Stimulated activated CD4-positive, alpha-beta T cell treated with anti-CD3 and anti-CD28 coated beads, Interleukin-2, amount 100 ng/mL, for 48 hours (primary cell): ENCODE results near the gene PTPN20.

Experiments
- DNase-seq, 2 donors: peaks; one replicate each; pipeline ENCODE4 v3.0.0-alpha.2; 2020

The PTPN20 gene

DNA sequence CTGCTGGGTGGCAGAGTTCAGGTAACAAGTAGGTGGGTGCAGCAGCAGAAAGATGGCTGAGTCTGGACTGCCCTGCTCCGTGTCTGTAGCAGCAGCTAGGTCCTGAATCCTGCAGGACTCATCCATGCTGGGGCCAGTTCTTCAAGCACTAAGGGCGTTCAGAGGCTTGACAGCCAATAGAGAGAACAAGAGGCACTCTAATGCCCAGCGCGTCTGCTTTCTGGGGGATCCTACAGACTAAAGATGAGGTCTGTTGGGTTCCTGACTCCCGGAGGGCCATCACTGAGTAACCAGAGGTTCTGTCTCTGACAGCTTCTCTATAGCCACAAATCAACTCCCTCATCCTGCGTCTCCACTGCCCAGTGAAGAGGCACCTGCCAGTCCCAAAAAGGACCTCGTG lies 125.5 kb downstream of the PTPN20 start:
- DNase-seq = no peak

DNA sequence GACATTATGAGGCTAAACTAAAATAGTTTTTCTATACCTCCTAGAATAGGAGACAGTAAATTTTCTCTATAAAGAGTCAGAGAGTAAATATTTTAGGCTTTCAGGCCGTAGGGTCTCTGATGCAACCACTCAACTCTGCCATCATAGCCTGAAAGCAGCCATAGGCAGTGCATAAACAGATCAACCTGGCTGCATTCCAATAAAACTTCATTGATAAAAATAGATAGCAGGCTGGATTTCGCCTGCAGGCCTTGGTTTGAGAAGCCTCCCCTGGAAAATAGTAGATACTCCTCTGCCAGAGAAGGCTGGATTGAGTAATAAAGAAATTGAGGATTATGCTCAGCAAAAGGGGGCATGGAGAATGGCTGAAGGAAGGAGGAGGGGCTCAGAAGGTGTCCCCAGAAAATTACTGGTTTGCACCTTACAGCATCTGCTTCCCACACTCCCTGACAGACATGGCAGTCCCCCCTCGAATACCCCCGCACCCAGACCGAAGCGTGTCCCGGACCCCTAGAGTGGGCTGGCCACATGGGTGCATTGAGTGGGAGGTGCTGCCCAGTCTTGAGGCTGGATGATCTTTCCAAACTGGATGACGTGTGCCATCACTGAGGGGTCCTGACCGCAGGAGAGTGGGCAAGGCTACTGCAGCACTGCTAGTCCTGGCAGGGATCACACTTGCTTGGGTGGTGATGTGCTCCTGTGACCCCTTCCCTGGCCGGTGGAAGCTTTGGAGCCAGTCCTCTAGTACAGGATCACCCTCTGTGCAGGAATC lies 126.6 kb downstream of the PTPN20 start:
- DNase-seq = no peak

DNA sequence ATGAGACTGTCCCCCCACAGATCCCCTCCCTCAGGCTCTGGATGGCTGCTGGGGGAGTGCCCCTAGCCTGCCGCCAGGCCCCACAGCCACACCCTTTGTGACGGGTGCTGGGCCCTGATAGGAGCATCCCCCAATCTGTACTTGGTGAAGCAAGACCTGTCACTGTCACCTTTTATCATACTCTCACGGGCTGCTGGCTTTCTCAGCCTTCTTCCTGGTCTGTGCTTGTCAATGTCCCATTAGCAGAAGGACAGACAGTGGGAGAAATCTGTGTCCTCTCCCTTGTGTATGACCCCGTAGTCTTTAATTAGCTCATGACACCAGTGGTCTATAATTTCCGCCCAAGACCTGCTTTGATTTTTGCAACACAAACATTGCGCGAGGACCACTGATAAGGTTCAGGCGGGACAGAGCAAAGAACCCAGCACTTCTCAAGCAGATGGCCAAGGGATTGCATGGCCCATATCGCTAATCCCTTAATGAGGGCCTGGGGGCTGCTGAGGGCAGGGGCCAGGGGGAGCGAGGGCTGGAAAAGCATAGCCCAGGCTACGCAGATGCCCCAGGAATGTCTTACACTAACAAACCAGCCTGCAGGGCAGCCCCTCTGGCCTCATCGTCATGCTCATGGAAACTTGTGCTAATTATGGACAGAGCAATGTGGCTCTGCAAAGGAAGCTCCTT lies 127.8 kb downstream of the PTPN20 start:
- DNase-seq = no peak

DNA sequence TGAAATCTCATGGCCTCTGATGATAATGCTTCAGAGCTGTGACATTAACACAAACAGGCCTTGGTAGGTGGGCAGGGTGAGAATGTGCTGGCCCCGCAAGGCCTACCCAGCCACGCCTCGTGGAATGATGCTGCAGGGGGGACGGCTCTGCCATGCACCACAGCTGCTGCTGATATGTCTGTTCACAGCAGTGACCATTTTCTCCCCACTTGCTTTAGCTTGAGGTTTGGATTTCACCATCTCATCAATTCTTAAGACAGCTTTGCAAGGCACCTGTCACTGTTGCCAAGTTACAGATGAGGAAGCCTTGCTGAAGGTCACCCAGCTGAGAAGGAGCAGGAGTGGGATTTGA lies 128.3 kb downstream of the PTPN20 start:
- DNase-seq = no peak

DNA sequence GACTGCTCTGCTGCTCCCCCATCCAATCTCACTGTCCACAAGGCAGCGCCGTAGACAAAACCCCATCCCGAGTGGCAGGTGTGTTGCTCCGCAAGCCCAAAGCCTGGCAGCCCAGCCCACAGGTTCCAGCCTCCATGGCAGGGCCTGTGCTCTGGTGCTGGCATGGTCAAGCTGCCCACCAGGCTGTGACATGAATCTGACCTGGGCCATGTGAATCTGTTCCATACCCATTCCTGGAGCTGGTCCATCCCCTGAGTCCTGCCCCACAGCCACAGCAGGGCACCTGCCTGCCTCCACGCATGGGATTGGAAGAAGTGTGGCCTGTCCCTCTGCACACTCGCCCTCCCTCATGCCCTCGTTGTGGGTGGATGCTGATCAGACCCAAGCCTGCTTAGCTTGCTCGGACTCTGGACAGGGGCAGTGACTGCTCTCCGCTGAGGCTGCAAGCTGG lies 128.8 kb downstream of the PTPN20 start:
- no peak for DNase-seq

DNA sequence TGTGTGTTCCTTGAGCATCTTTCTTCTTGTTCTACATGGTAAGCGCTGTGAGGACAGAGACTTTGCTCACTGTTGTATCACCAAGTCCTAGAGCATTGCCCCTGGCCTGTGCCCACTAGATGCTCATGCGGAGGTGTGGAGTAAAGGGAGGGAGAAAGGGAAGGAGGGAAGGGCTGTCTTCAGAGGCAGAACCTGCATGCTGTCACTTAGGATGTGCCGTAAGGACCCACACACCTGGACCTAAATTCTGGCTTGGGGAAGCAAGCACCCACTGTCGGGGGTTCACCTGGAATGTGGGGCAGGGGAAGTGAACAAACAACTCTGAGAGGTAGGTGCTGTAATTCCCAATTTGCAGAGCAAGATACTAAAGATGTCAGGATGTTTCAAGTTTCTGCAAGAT lies 129.5 kb downstream of the PTPN20 start:
- no peak for DNase-seq

DNA sequence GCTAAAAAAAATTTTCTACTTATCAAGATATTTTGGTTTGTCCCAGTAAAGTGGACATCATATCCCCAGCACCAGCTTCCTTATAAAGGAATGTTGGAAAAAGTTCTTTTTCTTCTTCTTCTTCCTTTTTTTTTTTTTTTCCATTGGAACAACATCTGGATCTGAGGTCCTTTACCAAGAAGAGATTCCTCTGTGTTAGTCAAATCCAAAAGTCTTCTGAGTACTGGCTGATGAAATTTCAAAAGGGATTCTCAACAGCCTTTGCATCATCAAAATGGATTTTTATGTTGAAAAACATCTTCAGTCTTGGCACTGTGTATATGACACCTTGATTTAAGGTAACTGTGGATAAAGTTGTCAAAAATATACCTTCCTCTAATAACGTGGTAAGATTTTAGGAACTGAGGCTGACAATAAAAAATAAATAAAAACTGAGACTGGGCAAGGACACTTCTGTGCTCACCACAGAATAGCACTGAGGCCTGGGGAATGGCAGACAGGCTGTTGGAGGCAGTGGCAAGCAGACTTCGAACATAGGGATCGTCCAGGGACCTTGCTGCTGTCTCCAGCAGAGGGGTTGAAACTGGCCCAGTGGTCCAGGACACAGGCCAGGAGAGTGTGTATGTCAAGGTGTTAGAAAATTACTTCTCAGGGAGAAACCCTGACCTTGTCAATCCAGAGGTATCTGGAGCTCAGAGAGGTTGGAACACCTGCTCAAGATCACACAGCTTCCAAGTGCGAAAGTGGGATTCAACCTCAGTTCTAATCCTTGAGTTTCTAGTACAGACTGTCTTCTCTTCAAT lies 130.4 kb downstream of the PTPN20 start:
- DNase-seq = no peak

DNA sequence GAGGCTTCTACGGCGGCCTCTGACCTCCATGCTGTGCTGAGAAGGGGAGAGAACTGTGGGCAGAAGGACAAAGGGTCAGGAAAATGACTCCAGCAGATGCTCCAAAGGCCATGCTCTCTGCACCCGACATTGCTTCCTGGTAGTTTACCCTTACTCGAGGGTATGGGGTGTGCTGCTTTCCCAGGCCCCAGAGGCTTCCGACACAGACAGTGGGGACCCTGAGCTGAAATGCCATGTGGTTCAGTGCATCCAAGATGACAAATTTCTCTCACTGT lies 130.9 kb downstream of the PTPN20 start:
- no peak for DNase-seq

DNA sequence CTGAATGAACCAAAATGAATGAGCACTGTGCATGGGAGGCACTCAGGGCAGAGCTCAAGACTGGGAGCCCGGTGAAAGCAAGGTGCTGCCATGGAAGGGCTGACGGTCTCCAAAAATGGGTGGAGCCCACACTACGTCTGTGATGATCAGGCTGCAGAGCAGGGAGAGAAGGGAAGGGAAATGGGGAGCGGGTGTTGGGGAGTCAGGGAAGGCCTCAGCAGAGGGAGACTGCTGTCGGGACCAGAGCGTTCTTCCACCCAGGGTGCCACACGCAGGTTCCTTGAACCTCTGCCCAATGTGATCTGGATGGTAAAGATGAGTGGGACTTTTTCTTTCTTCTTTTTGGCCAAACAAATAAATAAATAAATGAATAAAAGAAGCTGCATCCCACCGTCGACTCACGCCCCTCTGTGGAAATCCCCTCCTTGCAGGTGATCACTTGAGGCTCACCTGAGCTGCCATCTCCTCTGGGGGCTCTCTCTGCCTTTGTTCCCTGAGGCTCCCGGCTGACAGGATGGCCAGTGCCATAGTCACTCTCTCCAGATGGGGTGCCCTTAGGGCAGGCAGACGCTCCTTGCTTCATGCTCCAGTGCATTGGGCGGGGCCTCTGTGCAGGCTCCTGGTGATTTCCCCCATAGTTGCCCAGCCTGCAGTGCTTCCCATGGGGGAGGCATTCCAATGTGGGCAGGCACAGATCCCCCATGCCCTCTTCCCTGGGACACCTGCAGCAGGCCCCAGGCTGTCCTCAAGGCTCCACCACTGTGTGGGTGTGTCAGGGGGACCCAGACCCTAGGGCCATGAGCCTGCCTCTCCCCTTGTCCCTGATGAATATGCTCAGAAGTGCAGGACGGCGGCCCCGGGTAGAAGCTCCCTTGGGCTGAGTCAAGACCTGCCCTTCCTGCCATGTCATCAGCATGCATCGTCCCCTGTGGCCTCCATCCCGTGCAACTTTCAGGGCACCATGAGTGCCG lies 131.8 kb downstream of the PTPN20 start:
- DNase-seq = no peak

DNA sequence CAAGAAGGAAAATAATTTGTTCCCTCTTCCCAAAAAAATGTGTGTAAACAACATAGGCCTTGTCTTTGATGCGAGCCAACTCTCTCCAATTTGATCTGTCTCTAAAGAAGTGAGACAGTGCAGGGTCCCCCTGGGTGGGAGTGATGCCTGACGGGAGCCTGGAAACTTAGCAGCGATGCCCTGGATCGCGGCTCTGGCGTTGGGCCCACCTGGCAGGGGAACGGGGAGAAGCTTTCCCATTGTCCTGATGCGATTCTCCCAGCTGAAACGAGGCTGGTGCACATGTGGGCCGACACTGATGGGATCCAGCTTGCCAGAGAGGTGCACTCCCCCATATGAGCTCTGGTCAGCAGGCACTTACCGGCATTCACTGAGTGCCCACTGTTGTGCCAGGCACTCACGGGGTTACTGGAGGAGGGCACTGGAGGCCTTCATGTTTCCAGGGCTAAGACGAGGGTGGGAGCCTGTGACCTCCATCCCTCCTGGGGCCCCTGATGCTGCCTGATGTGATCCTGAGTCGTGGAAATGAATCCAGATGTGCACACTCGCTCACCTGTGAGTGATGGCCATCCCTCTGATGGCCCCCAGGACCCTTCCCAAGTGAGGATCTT lies 132.8 kb downstream of the PTPN20 start:
- DNase-seq = no peak

DNA sequence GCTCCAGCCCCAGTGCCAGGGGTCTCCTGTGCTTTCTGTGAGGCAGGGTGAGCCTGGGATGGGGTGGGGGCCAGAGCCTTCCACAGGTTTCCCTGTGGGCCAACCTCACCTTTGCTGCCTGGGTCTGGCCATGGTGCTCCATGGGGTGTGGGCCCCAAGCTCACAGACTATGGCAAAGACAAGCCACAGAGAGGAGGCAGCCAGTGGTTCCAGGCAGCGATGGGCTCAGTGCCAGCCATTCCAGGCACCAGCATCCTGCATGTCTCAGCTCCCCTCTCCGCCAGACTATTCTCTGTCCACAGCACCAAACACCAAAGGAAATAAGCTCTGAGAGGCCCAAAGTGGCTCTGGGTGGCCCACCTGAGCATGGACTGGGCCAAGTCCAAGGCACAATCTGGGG lies 133.5 kb downstream of the PTPN20 start:
- no peak for DNase-seq

DNA sequence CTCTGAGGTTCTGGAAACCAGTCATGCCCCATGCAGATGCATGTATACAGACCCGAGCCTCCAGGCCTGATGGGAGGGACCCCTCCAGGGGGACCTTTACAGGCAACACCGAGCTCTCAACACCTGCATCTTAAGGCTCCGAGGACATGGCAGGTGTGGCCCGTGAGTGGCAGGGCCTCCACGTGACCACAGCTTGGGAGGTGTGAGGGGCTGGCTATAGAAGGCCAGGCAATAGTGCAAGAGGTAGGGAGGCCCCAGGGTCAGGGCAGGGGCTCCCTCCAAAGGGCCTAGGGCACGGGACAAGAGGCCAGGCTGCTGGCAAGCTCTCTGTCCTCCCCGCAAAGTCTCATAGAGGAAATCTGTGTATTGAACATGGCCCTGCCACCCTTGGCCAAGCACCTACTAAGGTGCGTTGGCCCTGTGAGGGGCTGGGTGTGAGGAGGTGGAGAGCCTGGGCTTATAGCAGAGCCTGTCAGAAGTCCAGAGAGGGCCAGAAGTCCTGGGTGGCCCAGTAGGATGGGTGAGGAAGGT lies 134.2 kb downstream of the PTPN20 start:
- DNase-seq = no peak

DNA sequence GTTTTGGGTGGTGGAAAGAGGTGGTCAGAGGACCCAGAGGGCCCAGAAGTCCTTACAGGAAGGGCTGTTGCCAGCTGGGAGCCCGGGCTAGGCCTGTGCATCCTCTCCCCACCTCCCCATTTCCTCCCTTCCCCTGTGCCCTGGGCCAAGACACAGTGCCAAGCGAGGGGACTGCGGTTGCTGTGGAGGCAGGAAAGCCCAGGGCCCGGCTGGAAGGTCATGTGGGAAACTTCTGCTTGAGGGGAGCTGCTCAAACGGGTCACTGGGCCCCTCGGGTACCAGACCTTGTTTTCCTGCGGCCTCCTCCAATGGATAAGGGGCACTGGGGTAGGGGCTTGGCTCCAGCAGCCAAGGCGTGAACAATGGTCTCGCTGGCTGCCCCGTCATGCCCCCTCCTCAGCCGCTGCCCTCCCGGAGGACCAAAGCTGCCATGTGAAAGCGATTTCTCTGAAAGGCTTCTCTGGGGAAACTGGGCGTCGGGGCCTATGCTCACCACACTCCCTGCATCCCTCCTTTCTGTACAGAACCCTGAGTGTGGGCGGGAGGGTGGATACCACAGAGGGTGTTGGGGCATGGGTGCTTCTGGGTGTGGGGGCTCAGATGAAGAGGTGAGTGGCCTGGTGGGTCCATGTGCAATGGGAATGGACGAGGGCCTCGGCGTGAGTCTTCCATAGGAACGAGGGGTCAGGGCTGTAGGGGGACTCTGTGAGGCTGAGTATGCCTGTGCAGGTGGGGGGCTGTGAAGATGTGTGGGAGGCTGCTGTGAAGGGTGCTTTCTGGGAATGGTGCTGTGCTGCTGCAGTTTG lies 135.3 kb downstream of the PTPN20 start:
- no peak for DNase-seq

DNA sequence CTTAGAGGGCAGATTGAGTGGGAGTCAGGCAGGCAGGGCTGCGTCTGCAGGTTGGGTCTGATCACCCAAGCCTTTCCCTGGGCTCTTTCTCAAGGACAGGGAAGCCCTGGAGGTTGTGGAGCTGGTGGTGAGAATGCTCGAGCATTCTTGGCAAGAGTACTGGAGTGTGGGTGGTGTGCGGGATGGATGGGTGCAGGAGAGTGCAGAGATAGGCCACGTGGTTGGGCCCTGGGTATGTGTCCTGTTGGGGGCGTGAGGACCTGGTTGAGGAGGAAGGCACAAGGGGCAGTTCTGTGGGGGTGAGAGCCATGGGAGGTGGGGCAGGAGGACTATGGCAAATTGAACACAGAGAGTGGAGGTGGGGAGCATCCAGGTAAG lies 135.9 kb downstream of the PTPN20 start:
- no peak for DNase-seq

DNA sequence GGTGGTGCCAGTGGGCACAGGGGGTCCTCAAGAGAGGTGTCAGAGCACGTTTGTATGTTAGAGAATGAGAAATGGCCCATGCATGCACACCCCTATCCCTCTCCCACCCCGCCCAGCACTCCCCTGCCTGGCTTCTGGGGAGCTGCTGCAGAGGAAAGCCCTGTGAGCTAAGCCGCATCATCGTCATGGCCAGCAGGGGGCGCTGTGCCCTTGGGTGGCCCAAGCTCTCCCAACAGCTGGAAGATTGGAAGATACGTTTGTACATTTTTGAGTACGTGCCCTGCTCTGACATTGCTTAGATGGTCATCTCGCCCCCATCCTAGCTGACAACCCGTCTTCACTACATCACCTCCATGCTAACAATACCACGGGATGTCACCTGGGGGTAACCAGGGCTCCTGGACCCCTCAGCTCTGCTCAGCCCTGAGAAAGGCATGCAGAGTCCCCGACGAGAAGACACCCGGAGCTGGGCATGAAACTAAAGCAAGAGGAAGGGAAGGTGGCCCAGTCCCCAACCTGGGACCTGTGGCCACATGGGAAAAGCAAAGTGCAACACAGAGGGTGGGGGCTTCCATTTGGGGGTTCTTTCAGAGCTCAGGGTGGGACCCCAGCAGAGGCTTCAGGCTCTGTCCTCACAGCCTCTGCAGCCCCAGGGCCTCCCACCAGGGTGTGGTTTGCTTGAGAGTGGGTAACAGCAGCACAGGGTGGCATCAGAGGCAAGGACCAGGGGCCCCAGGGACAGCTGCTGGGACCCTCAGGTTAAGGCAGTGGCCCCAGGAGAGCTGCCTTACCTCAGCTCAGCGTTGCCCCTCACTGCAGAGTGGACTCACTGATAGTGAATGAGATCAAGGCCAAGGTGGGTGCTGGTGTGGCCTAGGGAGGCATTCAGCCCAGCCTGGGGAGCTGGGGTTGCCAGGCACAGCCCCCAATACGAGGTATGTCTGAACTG lies 136.6 kb downstream of the PTPN20 start:
- DNase-seq = peak; percentile 82 to 86

DNA sequence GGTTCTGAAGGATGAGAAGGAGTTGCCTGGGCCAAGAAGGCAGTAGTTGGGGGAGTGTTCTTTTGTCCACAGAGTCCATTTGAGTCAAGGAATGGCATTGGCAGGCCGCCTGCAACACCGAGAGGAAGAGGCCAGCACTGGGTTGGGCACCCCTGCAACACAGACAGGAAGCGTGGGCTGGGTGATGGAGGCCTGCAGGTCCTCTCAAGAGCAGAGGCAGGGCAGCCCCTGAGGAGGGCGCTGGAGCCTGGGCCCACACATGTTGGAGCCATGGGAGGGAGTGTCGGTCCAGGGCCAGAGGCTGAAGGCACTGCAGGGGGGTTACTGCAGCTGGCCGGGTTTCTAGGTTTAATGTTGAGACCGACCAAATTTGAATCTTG lies 137.3 kb downstream of the PTPN20 start:
- DNase-seq = no peak

DNA sequence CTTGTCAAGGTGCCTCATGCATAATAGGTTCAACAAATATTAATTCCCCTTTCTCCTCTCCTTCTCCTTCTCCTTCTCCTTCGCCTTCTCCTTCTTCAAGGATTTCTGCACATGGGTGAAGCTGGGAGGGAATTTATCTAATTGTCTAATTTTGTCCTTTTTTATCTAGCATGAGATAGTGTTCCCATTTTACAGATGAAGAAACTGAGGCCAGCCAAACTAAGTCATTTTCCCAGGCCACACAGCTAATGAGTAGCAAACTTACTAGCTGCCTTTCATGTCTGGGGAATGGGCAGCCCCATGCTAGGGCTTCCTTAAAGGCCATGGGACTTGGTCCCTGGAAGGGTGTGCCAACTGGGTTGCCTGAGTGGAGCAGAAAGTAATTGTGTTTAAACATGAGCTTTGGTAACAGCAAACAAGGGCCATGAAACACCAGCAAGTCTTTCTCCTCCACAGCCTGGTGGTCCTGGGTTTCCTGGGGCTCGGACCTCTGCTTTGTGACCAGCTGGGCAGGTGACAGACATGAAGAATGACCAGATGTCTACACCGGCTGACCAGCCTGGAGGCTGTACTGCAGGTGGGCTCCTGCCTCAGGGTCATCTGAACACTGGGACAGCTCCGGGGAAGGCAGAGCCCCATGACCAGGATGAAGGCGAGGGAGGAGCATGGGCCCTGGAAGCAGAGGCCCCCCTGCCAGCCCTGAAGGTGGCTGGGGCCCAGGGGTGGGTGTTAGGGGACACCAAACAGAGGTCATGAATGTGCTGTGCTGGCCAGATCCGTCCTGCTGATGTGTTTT lies 138.0 kb downstream of the PTPN20 start:
- DNase-seq = no peak

DNA sequence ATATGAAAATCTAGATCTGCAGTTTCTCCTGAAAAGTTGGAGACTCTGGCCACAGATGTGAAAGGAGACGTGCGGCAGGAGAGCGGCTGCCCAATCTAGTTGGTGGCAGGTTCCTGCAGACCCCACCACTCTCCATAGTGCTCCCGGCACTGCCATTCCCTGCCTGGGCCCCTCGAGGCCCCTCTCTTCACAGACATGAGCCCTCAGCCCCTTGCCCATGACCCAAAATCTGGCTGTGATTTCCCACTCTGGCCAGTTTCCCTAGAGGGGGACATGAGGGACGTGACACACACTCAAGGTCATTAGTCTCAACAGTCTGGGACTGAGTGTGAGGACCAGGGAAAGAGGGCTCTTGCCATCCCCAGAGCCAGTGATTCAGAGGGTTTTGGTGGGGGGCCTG lies 138.7 kb downstream of the PTPN20 start:
- no peak for DNase-seq
